GM23338 (cell line): ENCODE results near the gene HES7. TPM values are rescaled to one million over a fixed set of nuclear protein-coding genes. Genes with fewer than 3 reads are reported as not detected.

ENCODE experiments used
- ATAC-seq: fragments of 200-7000 bp; cut with Tn5 transposase; 3 replicates; pipeline ENCODE4 v1.9.1; 2020
- DNase-seq: peaks from one replicate; pipeline ENCODE4 v3.0.0-alpha.2; 2015; ENCODE audit warnings: low spot score
- H2AFZ ChIP-seq: fragments of 200-600 bp; sonication (generic); 2 replicates; pipeline ENCODE4 v1.8.0; 2016; ENCODE audit warnings: antibody characterized with exemption, mild to moderate bottlenecking, moderate library complexity
- H3F3A ChIP-seq: fragments of 200-600 bp; sonication (generic); replicated peaks from 2 replicates; pipeline ENCODE4 v1.8.0; 2017; ENCODE audit warnings: antibody characterized with exemption, mixed run types, low read depth
- H3K27ac ChIP-seq: fragments of 200-600 bp; sonication (generic); 2 replicates; pipeline ENCODE4 v1.6.1; 2016; ENCODE audit warnings: low read depth
- H3K27me3 ChIP-seq: fragments of 200-600 bp; sonication (generic); 2 replicates; pipeline ENCODE4 v1.8.0; 2016; ENCODE audit warnings: mild to moderate bottlenecking, mixed run types, moderate library complexity; ENCODE audit not compliant: insufficient read depth
- H3K36me3 ChIP-seq: fragments of 200-600 bp; sonication (generic); 2 replicates; pipeline ENCODE4 v1.8.0; 2016; ENCODE audit warnings: mild to moderate bottlenecking; ENCODE audit not compliant: insufficient read depth
- H3K4me1 ChIP-seq: fragments of 200-600 bp; sonication (generic); 2 replicates; pipeline ENCODE4 v1.8.0; 2016; ENCODE audit warnings: mild to moderate bottlenecking, moderate library complexity; ENCODE audit not compliant: insufficient read depth
- H3K4me2 ChIP-seq: fragments of 200-600 bp; sonication (generic); 2 replicates; pipeline ENCODE4 v1.7.1; 2017; ENCODE audit warnings: mixed run types
- H3K4me3 ChIP-seq: fragments of 200-600 bp; sonication (generic); 2 replicates; pipeline ENCODE4 v1.6.1; 2016; ENCODE audit warnings: mixed run types
- H3K79me2 ChIP-seq: fragments of 200-600 bp; sonication (generic); replicated peaks from 2 replicates; pipeline ENCODE4 v1.8.0; 2017; ENCODE audit warnings: mild to moderate bottlenecking; ENCODE audit not compliant: insufficient read depth
- H3K9me2 ChIP-seq: fragments of 200-600 bp; sonication (generic); 2 replicates; pipeline ENCODE4 v1.8.0; 2017; ENCODE audit not compliant: insufficient read depth
- H4K20me1 ChIP-seq: fragments of 200-600 bp; sonication (generic); replicated peaks from 2 replicates; pipeline ENCODE4 v1.8.0; 2017; ENCODE audit warnings: mild to moderate bottlenecking; ENCODE audit not compliant: insufficient read depth
- H3K27ac Mint-ChIP-seq: 2 replicates; pipeline ENCODE4 v1.8.0; 2020; ENCODE audit warnings: inconsistent platforms, mild to moderate bottlenecking, moderate library complexity, mixed read lengths
- H3K27me3 Mint-ChIP-seq: 3 replicates; pipeline ENCODE4 v1.8.0; 2022; ENCODE audit warnings: low read depth, mild to moderate bottlenecking, moderate library complexity, mixed read lengths, inconsistent platforms; ENCODE audit not compliant: insufficient read depth, poor library complexity
- H3K36me3 Mint-ChIP-seq: 3 replicates; pipeline ENCODE4 v1.8.0; 2021; ENCODE audit warnings: low read depth, mild to moderate bottlenecking, inconsistent platforms, moderate library complexity, mixed read lengths
- H3K4me1 Mint-ChIP-seq: 3 replicates; pipeline ENCODE4 v1.8.0; 2020; ENCODE audit warnings: mild to moderate bottlenecking, inconsistent platforms, mixed read lengths
- H3K4me3 Mint-ChIP-seq: 3 replicates; pipeline ENCODE4 v1.8.0; 2021; ENCODE audit warnings: moderate library complexity, mild to moderate bottlenecking, inconsistent platforms, mixed read lengths
- H3K9me3 Mint-ChIP-seq: 3 replicates; pipeline ENCODE4 v1.8.0; 2020; ENCODE audit warnings: moderate library complexity, mild to moderate bottlenecking, inconsistent platforms, mixed read lengths
- CREB1 ChIP-seq: fragments of 250-450 bp; sonication (Bioruptor Pico); IDR thresholded peaks from 2 replicates; pipeline ENCODE4 v1.5.0; 2020; ENCODE audit warnings: low read depth, mild to moderate bottlenecking, moderate library complexity
- NANOG ChIP-seq: IDR thresholded peaks from 2 replicates; pipeline ENCODE4 v1.6.1; 2016; ENCODE audit warnings: antibody characterized with exemption, borderline replicate concordance
- ZNF114 ChIP-seq: fragments of 250-450 bp; sonication (Bioruptor Pico); IDR thresholded peaks from 2 replicates; pipeline ENCODE4 v1.5.0; 2020; ENCODE audit warnings: mild to moderate bottlenecking, moderate library complexity
- ZNF462 ChIP-seq: fragments of 250-450 bp; sonication (Bioruptor Pico); IDR thresholded peaks from 2 replicates; pipeline ENCODE4 v1.5.0; 2020; ENCODE audit warnings: mild to moderate bottlenecking, moderate library complexity
- polyA plus RNA-seq: library from polyadenylated mRNA; unstranded; fragments of >200 nt; fragmentation: Nextera tagmentation; extraction: Ambion mirVana; gene quantifications from 2 replicates; pipeline ENCODE4 v1.2.1, GENCODE V29; 2016
- total RNA-seq: library from RNA; depleted of rRNA; stranded (reverse); fragments of >200 nt; shearing (Covaris generic); gene quantifications from 2 replicates; pipeline ENCODE4 v1.2.3, GENCODE V29; 2014
- TF ChIP-seq, protein P1 (sequence below), 2 experiments: fragments of 200-600 bp in 1 of 2; sonication (generic) in 1 of 2; conservative IDR thresholded peaks; 2 replicates each; pipeline versions ENCODE4 v1.5.1 to v1.6.1; 2016 to 2017; ENCODE audit warnings: antibody characterized with exemption in 2 of 2, low read depth in 2 of 2, mild to moderate bottlenecking in 2 of 2, moderate library complexity in 1 of 2
- TF ChIP-seq, protein P2 (sequence below): IDR thresholded peaks from 2 replicates; pipeline ENCODE4 v1.6.1; 2016; ENCODE audit warnings: antibody characterized with exemption

The HES7 gene
- total and polyA plus RNA-seq, 2 experiments from 2014 or later: 0.14 TPM; not detected in 1

- TF ChIP-seq ZNF462 (CRISPR knock-in tag) (no peak), CREB1 (CRISPR knock-in tag) (no peak)
Observed at GRCh38 chr17:8105957-8106398, 17.9 kb downstream of the HES7 start (continued).

- Mint-ChIP-seq H3K4me3 (no peak overlapping the region), H3K27me3 (peaks cover 26% of the 10 kb centered on the region), H3K4me1 (peaks cover 9% of the 10 kb centered on the region), H3K9me3 (no peaks in the 10 kb centered on the region), H3K27ac (no peak overlapping the region), H3K36me3 (no peaks in the 10 kb centered on the region)
- Histone ChIP-seq H2AFZ (no peak overlapping the region), H3K9me2 (no peaks in the 10 kb centered on the region; the same call in 1 of the 2 replicates), H3K36me3 (no peaks in the 10 kb centered on the region), H3K4me3 (no peak overlapping the region), H3F3A (no peaks in the 10 kb centered on the region), H3K27ac (no peak overlapping the region), H3K4me2 (no peak overlapping the region), H3K27me3 (peaks cover 26% of the 10 kb centered on the region), H3K4me1 (no peaks in the 10 kb centered on the region), H4K20me1 (no peaks in the 10 kb centered on the region), H3K79me2 (no peaks in the 10 kb centered on the region)
- no peak for DNase-seq
- TF ChIP-seq ZNF462 (CRISPR knock-in tag): no peak
- TF ChIP-seq, protein P1, sequence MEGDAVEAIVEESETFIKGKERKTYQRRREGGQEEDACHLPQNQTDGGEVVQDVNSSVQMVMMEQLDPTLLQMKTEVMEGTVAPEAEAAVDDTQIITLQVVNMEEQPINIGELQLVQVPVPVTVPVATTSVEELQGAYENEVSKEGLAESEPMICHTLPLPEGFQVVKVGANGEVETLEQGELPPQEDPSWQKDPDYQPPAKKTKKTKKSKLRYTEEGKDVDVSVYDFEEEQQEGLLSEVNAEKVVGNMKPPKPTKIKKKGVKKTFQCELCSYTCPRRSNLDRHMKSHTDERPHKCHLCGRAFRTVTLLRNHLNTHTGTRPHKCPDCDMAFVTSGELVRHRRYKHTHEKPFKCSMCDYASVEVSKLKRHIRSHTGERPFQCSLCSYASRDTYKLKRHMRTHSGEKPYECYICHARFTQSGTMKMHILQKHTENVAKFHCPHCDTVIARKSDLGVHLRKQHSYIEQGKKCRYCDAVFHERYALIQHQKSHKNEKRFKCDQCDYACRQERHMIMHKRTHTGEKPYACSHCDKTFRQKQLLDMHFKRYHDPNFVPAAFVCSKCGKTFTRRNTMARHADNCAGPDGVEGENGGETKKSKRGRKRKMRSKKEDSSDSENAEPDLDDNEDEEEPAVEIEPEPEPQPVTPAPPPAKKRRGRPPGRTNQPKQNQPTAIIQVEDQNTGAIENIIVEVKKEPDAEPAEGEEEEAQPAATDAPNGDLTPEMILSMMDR (conservative IDR thresholded peaks at IDR 0.05; ENCODE audit: low read depth in 2 of 2): no peak
- TF ChIP-seq CREB1 (CRISPR knock-in tag): no peak
- TF ChIP-seq ZNF114 (CRISPR knock-in tag): no peak
- TF ChIP-seq NANOG: no peak
- TF ChIP-seq, protein P2, sequence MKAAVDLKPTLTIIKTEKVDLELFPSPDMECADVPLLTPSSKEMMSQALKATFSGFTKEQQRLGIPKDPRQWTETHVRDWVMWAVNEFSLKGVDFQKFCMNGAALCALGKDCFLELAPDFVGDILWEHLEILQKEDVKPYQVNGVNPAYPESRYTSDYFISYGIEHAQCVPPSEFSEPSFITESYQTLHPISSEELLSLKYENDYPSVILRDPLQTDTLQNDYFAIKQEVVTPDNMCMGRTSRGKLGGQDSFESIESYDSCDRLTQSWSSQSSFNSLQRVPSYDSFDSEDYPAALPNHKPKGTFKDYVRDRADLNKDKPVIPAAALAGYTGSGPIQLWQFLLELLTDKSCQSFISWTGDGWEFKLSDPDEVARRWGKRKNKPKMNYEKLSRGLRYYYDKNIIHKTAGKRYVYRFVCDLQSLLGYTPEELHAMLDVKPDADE: no peak
- ATAC-seq: no peak
Observed at GRCh38 chr17:8104911-8105310, 19.0 kb downstream of the HES7 start.
